K562 (cell line): ENCODE measurements around the gene HAS3. TPM values are rescaled to one million over a fixed set of nuclear protein-coding genes. Genes with fewer than 3 reads are reported as not detected.
A peak's percentile ranks its signal among the peaks of the same experiment; 100 is the strongest.

ENCODE experiments used
- ARNT ChIP-seq, 2 experiments: fragments of 450-650 bp; IDR thresholded peaks; 2 replicates each; pipeline ENCODE4 v1.6.1; 2016; ENCODE audit warnings: mild to moderate bottlenecking in 1 of 2
- ATF6 ChIP-seq: sonication (generic); formaldehyde crosslinking; IDR thresholded peaks from 2 replicates; pipeline ENCODE4 v1.4.0; 2020; ENCODE audit warnings: mild to moderate bottlenecking, missing genetic modification reagents
- FOXK2 ChIP-seq, 2 experiments: fragments of 450-650 bp; IDR thresholded peaks in 1 of 2; conservative IDR thresholded peaks in 1 of 2; 2 replicates each; pipeline ENCODE4 v1.6.1; 2016; ENCODE audit warnings: low read depth in 2 of 2, mild to moderate bottlenecking in 1 of 2
- HNRNPL ChIP-seq: fragments of 200-400 bp; formaldehyde crosslinking; IDR thresholded peaks from 2 replicates; pipeline ENCODE4 v1.6.1; 2017; ENCODE audit warnings: low read depth, mild to moderate bottlenecking, low read length
- MLLT1 ChIP-seq, 2 experiments: fragments of 450-650 bp; IDR thresholded peaks; 2 replicates each; pipeline ENCODE4 v1.6.1; 2016
- MLX ChIP-seq, 2 experiments: fragments of 450-650 bp in 1 of 2; sonication (generic) in 1 of 2; formaldehyde crosslinking; conservative IDR thresholded peaks; 2 replicates each; pipeline versions ENCODE4 v1.4.0 to v1.8.1; 2020 to 2022; ENCODE audit warnings: mild to moderate bottlenecking in 1 of 2, missing genetic modification reagents in 1 of 2
- MXD1 ChIP-seq: fragments of 250-450 bp; sonication (Bioruptor Pico); IDR thresholded peaks from 2 replicates; pipeline ENCODE4 v1.8.0; 2021; ENCODE audit warnings: borderline replicate concordance, mild to moderate bottlenecking, moderate library complexity; ENCODE audit not compliant: poor library complexity, severe bottlenecking
- NCOA6 ChIP-seq: fragments of 450-650 bp; IDR thresholded peaks from 2 replicates; pipeline ENCODE4 v1.6.1; 2017; ENCODE audit warnings: mild to moderate bottlenecking
- PTRF ChIP-seq: fragments of 450-650 bp; IDR thresholded peaks from 2 replicates; pipeline ENCODE4 v1.6.1; 2016; ENCODE audit warnings: mild to moderate bottlenecking, missing genetic modification characterization, missing compliant biosample characterization
- RB1 ChIP-seq: fragments of 450-650 bp; IDR thresholded peaks from 2 replicates; pipeline ENCODE4 v1.6.1; 2017; ENCODE audit warnings: low read depth, mild to moderate bottlenecking
- SAFB ChIP-seq: fragments of 200-400 bp; formaldehyde crosslinking; IDR thresholded peaks from 2 replicates; pipeline ENCODE4 v1.6.1; 2017; ENCODE audit warnings: low read depth, low read length, borderline replicate concordance
- SRF ChIP-seq, 2 experiments: fragments of 250-450, 450-650 bp in 1 of 2; sonication (Bioruptor Pico) in 1 of 2; sonication (generic) in 1 of 2; formaldehyde crosslinking; IDR thresholded peaks; 2 replicates each; pipeline versions ENCODE4 v1.5.0 to v1.5.1; 2020 to 2022; ENCODE audit warnings: mild to moderate bottlenecking in 1 of 2, missing genetic modification reagents in 1 of 2
- TAF1 ChIP-seq: IDR thresholded peaks from 2 replicates; pipeline ENCODE4 v1.6.1; 2011; ENCODE audit warnings: mild to moderate bottlenecking, low read length, moderate library complexity; ENCODE audit not compliant: insufficient read depth, control insufficient read depth, severe bottlenecking; ENCODE audit errors: extremely low read depth
- TCF7 ChIP-seq: sonication (generic); IDR thresholded peaks from 2 replicates; pipeline ENCODE4 v1.6.1; 2016; ENCODE audit warnings: antibody characterized with exemption, borderline replicate concordance
- ZBTB9 ChIP-seq: fragments of 450-650 bp; formaldehyde crosslinking; IDR thresholded peaks from 2 replicates; pipeline ENCODE4 v1.4.0; 2020; ENCODE audit warnings: mild to moderate bottlenecking, moderate library complexity
- ZNF217 ChIP-seq: sonication (generic); formaldehyde crosslinking; IDR thresholded peaks from 2 replicates; pipeline ENCODE4 v1.8.0; 2022; ENCODE audit warnings: mild to moderate bottlenecking, missing genetic modification reagents
- ZNF280A ChIP-seq: fragments of 450-650 bp; IDR thresholded peaks from 2 replicates; pipeline ENCODE4 v1.6.1; 2018; ENCODE audit warnings: mild to moderate bottlenecking, low read depth; ENCODE audit not compliant: partially characterized antibody
- ZNF444 ChIP-seq: fragments of 250-450 bp; sonication (Bioruptor Pico); IDR thresholded peaks from 2 replicates; pipeline ENCODE4 v1.4.0; 2020; ENCODE audit warnings: mild to moderate bottlenecking, moderate library complexity
- polyA plus RNA-seq, 8 experiments: library from polyadenylated mRNA; depleted of rRNA in 4 of 8; stranded (reverse) in 5 of 8; unstranded in 3 of 8; fragments of >200 nt; fragmentation: Nextera tagmentation in 2 of 8; fragmentation: Illumina TruSeq in 1 of 8; extraction: Ambion mirVana in 2 of 8; extraction: Trizol in 1 of 8; gene quantifications; 2 replicates each; pipeline versions ENCODE4 v1.2.1 to v1.2.3, GENCODE V29; 2011 to 2014; ENCODE audit warnings: inconsistent platforms in 1 of 8, missing spikeins in 1 of 8
- total RNA-seq, 7 experiments: library from RNA; depleted of rRNA in 6 of 7; stranded (reverse); fragments of >200 nt in 6 of 7; fragmentation: Illumina TruSeq in 2 of 7; extraction: Trizol in 2 of 7; gene quantifications; 2 replicates each; pipeline versions ENCODE4 v1.2.1 to v1.2.3, GENCODE V29; 2011 to 2021; ENCODE audit warnings: low replicate concordance in 1 of 7

Gene HAS3
- total and polyA plus RNA-seq, 9 of the 15 experiments (the other 6 are each of a cell fraction or from before 2014, with no cell fraction given), result 0.04 to 0.33 (median 0.13) TPM; not detected in 1

GRCh38 chr16:69131839-69132423 lies 26.5 kb downstream of the HAS3 start (continued):
- TF ChIP-seq MLX (CRISPR knock-in tag; conservative IDR thresholded peaks at IDR 0.05) (peak in 1 of 2 experiments; percentile 73; a peak in 1 of 4 replicates), FOXK2 (conservative IDR thresholded peaks at IDR 0.05 in 1 of 2, IDR thresholded peaks at IDR 0.05 in 1 of 2; ENCODE audit: low read depth in 2 of 2) (no peak), ZNF444 (CRISPR knock-in tag) (no peak), TAF1 (peak; percentile 13), SAFB (no peak), HNRNPL (no peak), TCF7 (no peak), MLLT1 (IDR thresholded peaks at IDR 0.05) (peak; percentile 84 to 86; a peak in 3 of 4 replicates), MXD1 (no peak), ZBTB9 (peak; percentile 63; the same call in 1 of the 2 replicates), ZNF280A (no peak), ATF6 (no peak), ARNT (IDR thresholded peaks at IDR 0.05) (peak; percentile 16 to 46; a peak in 1 of 4 replicates), RB1 (no peak), NCOA6 (no peak), SRF (CRISPR knock-in tag; IDR thresholded peaks at IDR 0.05) (peak in 1 of 2 experiments; percentile 64; a peak in 1 of 4 replicates), ZNF217 (no peak), PTRF (tag) (no peak)
